Endodermal cell (in vitro differentiated cells): Measurements from ENCODE around the gene CCDC28B. TPM values are rescaled to one million over a fixed set of nuclear protein-coding genes. Genes with fewer than 3 reads are reported as not detected.
A peak's percentile ranks its signal among the peaks of the same experiment; 100 is the strongest.

ENCODE experiments used
- DNase-seq: peaks from one replicate; pipeline ENCODE4 v3.0.0-alpha.2; 2017
- H3K27ac ChIP-seq: 2 replicates; pipeline ENCODE4 v1.5.1; 2013; ENCODE audit warnings: mild to moderate bottlenecking, low read depth, low read length, moderate library complexity
- H3K27me3 ChIP-seq: 2 replicates; pipeline ENCODE4 v1.6.1; 2013; ENCODE audit warnings: mild to moderate bottlenecking, low read length, moderate library complexity; ENCODE audit not compliant: insufficient read depth, control insufficient read depth, poor library complexity, severe bottlenecking
- H3K36me3 ChIP-seq: 2 replicates; pipeline ENCODE4 v1.7.0; 2013; ENCODE audit warnings: mild to moderate bottlenecking, low read length, moderate library complexity; ENCODE audit not compliant: control insufficient read depth, insufficient read depth
- H3K4me1 ChIP-seq: one replicate; pipeline ENCODE4 v1.7.0; 2013; ENCODE audit warnings: low read length; ENCODE audit not compliant: control insufficient read depth, insufficient read depth
- H3K4me3 ChIP-seq: 2 replicates; pipeline ENCODE4 v1.5.1; 2013; ENCODE audit warnings: mild to moderate bottlenecking, low read length, moderate library complexity
- H3K9ac ChIP-seq: 2 replicates; pipeline ENCODE4 v1.6.1; 2013; ENCODE audit warnings: mild to moderate bottlenecking, low read length, moderate library complexity; ENCODE audit not compliant: poor library complexity, severe bottlenecking; ENCODE audit errors: extremely low read depth
- H3K9me3 ChIP-seq: 2 replicates; pipeline ENCODE4 v1.6.1; 2013; ENCODE audit warnings: mild to moderate bottlenecking, low read length, moderate library complexity; ENCODE audit not compliant: control insufficient read depth
- H3K27ac Mint-ChIP-seq: 2 replicates; pipeline ENCODE4 v1.8.0; 2020; ENCODE audit warnings: mixed read lengths
- H3K27me3 Mint-ChIP-seq: 2 replicates; pipeline ENCODE4 v1.8.0; 2021; ENCODE audit warnings: mild to moderate bottlenecking, mixed read lengths; ENCODE audit not compliant: insufficient read depth
- H3K36me3 Mint-ChIP-seq: 2 replicates; pipeline ENCODE4 v1.8.0; 2020; ENCODE audit warnings: low read depth, mixed read lengths
- H3K4me1 Mint-ChIP-seq: 2 replicates; pipeline ENCODE4 v1.8.0; 2020; ENCODE audit warnings: mixed read lengths
- H3K4me3 Mint-ChIP-seq: 2 replicates; pipeline ENCODE4 v1.8.0; 2020; ENCODE audit warnings: mild to moderate bottlenecking, moderate library complexity, mixed read lengths
- H3K9me3 Mint-ChIP-seq: 2 replicates; pipeline ENCODE4 v1.8.0; 2020; ENCODE audit warnings: mild to moderate bottlenecking, mixed read lengths
- WGBS, 2 experiments: methylation state at CpG; one replicate each; pipeline versions ENCODE4 v1.1.5 to v1.1.7; 2013; ENCODE audit warnings: missing lambda C conversion rate in 2 of 2, mixed read lengths in 1 of 2; ENCODE audit not compliant: insufficient coverage in 1 of 2, insufficient read length in 1 of 2; 5-methylcytosine and 5-hydroxymethylcytosine counted together
- total RNA-seq, 2 donors: library from RNA; stranded (reverse); fragmentation: NEBNext Ultra II Directional in 1 of 2; extraction: Animal tissue kit (Norgen Biotek cat#: 25700) in 1 of 2; gene quantifications; 2 replicates in 1 of 2; 3 replicates in 1 of 2; pipeline ENCODE4 v1.2.1, GENCODE V29; 2021
- TF ChIP-seq, protein P1 (sequence below): fragments of 200-600 bp; sonication (generic); conservative IDR thresholded peaks from 2 replicates; pipeline ENCODE4 v1.5.0; 2021; ENCODE audit warnings: antibody characterized with exemption, mild to moderate bottlenecking

The CCDC28B gene
- total RNA-seq, 2 donors from 2014 or later = 9.2 to 11.1 TPM

DNA sequence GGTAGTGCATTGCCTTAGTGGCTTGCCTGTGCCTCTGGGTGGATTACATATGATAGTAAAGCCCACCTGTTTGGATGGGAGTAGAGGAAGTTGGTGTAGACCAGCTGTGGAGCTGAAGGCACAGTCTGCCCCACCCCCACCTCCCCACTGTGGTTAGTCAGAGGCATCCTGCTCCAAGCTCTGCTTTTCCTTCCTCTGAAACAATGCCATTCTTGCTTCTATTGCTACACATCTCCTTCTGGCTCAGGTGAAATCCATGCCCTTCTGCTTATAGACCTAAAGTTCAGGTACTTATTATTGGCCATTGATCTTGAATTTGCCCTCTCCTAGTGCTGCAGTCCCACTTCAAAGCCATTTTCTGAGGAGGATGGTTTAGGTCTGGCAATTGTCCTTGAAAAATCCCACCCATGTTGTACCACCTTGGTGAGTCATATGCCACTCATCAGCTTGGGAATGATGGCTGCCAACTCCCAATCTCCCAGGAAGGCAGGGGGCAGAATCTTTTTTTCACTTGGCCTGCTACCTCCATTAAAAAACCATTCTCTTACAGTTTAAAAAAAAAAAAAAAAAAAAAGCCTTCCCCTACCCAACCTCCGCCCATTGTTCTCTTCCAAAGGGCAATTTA lies 27.7 kb upstream of the CCDC28B start:
- no peak for DNase-seq
- no peak overlapping the region for H3K4me3 ChIP-seq
- WGBS, 2 experiments = 100% methylated on average over 1 of the region's 1 CpG
- TF ChIP-seq, protein P1, sequence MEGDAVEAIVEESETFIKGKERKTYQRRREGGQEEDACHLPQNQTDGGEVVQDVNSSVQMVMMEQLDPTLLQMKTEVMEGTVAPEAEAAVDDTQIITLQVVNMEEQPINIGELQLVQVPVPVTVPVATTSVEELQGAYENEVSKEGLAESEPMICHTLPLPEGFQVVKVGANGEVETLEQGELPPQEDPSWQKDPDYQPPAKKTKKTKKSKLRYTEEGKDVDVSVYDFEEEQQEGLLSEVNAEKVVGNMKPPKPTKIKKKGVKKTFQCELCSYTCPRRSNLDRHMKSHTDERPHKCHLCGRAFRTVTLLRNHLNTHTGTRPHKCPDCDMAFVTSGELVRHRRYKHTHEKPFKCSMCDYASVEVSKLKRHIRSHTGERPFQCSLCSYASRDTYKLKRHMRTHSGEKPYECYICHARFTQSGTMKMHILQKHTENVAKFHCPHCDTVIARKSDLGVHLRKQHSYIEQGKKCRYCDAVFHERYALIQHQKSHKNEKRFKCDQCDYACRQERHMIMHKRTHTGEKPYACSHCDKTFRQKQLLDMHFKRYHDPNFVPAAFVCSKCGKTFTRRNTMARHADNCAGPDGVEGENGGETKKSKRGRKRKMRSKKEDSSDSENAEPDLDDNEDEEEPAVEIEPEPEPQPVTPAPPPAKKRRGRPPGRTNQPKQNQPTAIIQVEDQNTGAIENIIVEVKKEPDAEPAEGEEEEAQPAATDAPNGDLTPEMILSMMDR = no peak
- Mint-ChIP-seq H3K27me3 (no peaks in the 10 kb centered on the region), H3K4me3 (no peak overlapping the region), H3K9me3 (no peaks in the 10 kb centered on the region), H3K27ac (no peak overlapping the region), H3K36me3 (peaks cover 57% of the 10 kb centered on the region), H3K4me1 (peaks cover 4% of the 10 kb centered on the region)
- no peaks in the 10 kb centered on the region for H3K27me3 ChIP-seq
- H3K9me3 ChIP-seq = no peaks in the 10 kb centered on the region
- no peak overlapping the region for H3K9ac ChIP-seq
- peaks cover 80% of the 10 kb centered on the region for H3K36me3 ChIP-seq
- H3K4me1 ChIP-seq = no peaks in the 10 kb centered on the region
- no peak overlapping the region for H3K27ac ChIP-seq

DNA sequence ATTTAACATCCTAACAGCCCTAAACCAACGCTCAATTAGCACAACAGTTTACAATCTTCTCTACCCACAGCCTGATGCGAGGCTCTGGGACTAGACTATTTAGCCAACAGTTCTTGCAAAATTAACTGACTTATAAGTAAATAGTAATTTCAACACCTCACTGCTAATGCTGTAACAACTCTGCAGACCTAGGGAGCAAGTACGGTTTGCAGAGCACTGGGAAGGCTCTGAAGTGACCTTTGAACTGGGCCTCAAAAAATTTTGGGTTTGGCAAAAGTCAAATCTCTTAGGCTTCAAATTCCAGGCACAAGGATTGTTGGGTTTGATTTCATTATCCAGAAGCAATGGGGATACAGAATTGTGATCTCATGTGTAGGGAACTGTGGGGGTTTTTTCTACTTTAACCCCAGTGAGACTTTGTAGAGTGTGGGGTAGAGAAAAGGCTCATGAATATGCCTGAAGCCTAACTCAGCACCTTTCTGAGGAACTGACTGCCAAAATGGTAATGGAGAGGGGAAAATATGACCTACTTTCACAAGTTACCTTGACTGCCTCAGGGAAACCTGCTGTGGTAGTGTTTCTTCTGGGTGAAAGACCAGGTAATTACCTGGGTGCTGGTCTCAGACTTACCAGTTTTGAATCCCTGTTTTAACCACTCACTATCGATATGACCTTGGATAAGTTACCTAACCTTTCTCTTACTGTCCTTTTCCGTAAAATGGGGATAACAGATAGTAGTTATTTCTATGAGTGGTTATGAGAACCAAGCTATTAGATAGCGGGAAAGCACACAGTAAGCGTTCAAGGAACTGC lies 21.8 kb upstream of the CCDC28B start:
- peak overlapping the region; percentile 83 for H3K4me3 Mint-ChIP-seq
- H3K27ac Mint-ChIP-seq = no peak overlapping the region
- H3K4me1 Mint-ChIP-seq = peaks cover 29% of the 10 kb centered on the region
- H3K27me3 Mint-ChIP-seq = no peaks in the 10 kb centered on the region
- Histone ChIP-seq H3K36me3 (peaks cover 49% of the 10 kb centered on the region), H3K4me1 (no peaks in the 10 kb centered on the region), H3K27ac (peak overlapping the region; percentile 6), H3K9ac (no peak overlapping the region), H3K27me3 (no peaks in the 10 kb centered on the region), H3K9me3 (no peaks in the 10 kb centered on the region), H3K4me3 (peak overlapping the region; percentile 94)
- H3K36me3 Mint-ChIP-seq = peaks cover 30% of the 10 kb centered on the region
- no peak for DNase-seq
- TF ChIP-seq, protein P1 = no peak
- H3K9me3 Mint-ChIP-seq = no peaks in the 10 kb centered on the region
- 85 to 90% methylated on average over 3 to 7 of the region's 7 CpGs for WGBS, 2 experiments

DNA sequence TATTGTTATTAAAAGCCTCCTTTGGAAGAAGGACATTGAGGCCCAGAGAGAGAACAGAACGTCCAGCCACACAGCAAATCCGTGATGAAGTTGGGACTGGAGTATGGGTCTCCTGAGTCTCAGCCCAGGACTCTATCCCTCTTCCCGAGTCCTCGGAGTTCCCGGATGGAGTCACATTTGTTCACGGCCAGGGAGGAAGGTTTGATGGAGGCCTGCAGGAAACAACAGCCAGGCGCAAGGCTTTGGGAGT lies 21.3 kb upstream of the CCDC28B start:
- H3K36me3 Mint-ChIP-seq = peaks cover 33% of the 10 kb centered on the region
- H3K36me3 ChIP-seq = peaks cover 49% of the 10 kb centered on the region
- H3K9me3 ChIP-seq = no peaks in the 10 kb centered on the region
- H3K9ac ChIP-seq = no peak overlapping the region
- TF ChIP-seq, protein P1 = no peak
- WGBS, 2 experiments = 53 to 63% methylated on average over 6 to 7 of the region's 7 CpGs
- no peaks in the 10 kb centered on the region for H3K9me3 Mint-ChIP-seq
- peak overlapping the region; percentile 93 for H3K27ac ChIP-seq
- H3K27me3 ChIP-seq = no peaks in the 10 kb centered on the region
- no peak for DNase-seq
- H3K4me1 ChIP-seq = no peaks in the 10 kb centered on the region
- H3K27me3 Mint-ChIP-seq = no peaks in the 10 kb centered on the region
- H3K4me1 Mint-ChIP-seq = peaks cover 29% of the 10 kb centered on the region
- H3K4me3 Mint-ChIP-seq = peak overlapping the region; percentile 83
- H3K4me3 ChIP-seq = peak overlapping the region; percentile 94
- H3K27ac Mint-ChIP-seq = peak overlapping the region; percentile 91
